CD8-positive, alpha-beta memory T cell (primary cell): ENCODE results near the gene OR10A6. TPM values are rescaled to one million over a fixed set of nuclear protein-coding genes. Genes with fewer than 3 reads are reported as not detected.

Source experiments
- CTCF ChIA-PET: fragments of 350-600 bp; sonication (Branson Sonifier 250); formaldehyde crosslinking; loops from one replicate; lab custom pipeline; 2021; ENCODE audit warnings: antibody characterized with exemption; lab: Charles Lee
- POLR2A ChIA-PET: fragments of 350-600 bp; sonication (Branson Sonifier 250); formaldehyde crosslinking; loops from one replicate; lab custom pipeline; 2021; ENCODE audit warnings: antibody characterized with exemption; lab: Charles Lee
- DNase-seq, 5 donors: peaks; one replicate each; pipeline versions ENCODE4 v3.0.0 to v3.0.0-alpha.2; 2020 to 2022; ENCODE audit warnings: mixed read lengths in 1 of 5
- H3K27ac ChIP-seq: one replicate; pipeline ENCODE4 v1.7.0; 2013; ENCODE audit warnings: low read depth, mild to moderate bottlenecking, low read length, moderate library complexity
- H3K27me3 ChIP-seq: 2 replicates; pipeline ENCODE4 v1.7.0; 2013; ENCODE audit warnings: low read length, mild to moderate bottlenecking; ENCODE audit not compliant: insufficient read depth, poor library complexity, severe bottlenecking
- H3K36me3 ChIP-seq: 2 replicates; pipeline ENCODE4 v1.7.0; 2013; ENCODE audit warnings: mild to moderate bottlenecking, low read length, moderate library complexity; ENCODE audit not compliant: insufficient read depth
- H3K4me1 ChIP-seq: 2 replicates; pipeline ENCODE4 v1.7.0; 2013; ENCODE audit warnings: mild to moderate bottlenecking, low read length, moderate library complexity; ENCODE audit not compliant: insufficient read depth
- H3K4me3 ChIP-seq: 2 replicates; pipeline ENCODE4 v1.7.0; 2013; ENCODE audit warnings: mild to moderate bottlenecking, low read length
- H3K9me3 ChIP-seq: 2 replicates; pipeline ENCODE4 v1.7.0; 2013; ENCODE audit warnings: mild to moderate bottlenecking, low read length
- H3K27ac Mint-ChIP-seq, 8 donors: one replicate each; pipeline ENCODE4 v1.8.0; 2020 to 2021; ENCODE audit warnings: mixed read lengths in 8 of 8, mild to moderate bottlenecking in 6 of 8, inconsistent platforms in 3 of 8, moderate library complexity in 3 of 8
- H3K27me3 Mint-ChIP-seq, 2 donors: one replicate each; pipeline ENCODE4 v1.8.0; 2020 to 2021; ENCODE audit warnings: mixed read lengths in 2 of 2, mild to moderate bottlenecking in 1 of 2, moderate library complexity in 1 of 2
- H3K36me3 Mint-ChIP-seq, 3 donors: one replicate each; pipeline ENCODE4 v1.8.0; 2020 to 2021; ENCODE audit warnings: mixed read lengths in 3 of 3, inconsistent platforms in 1 of 3, mild to moderate bottlenecking in 1 of 3
- H3K4me1 Mint-ChIP-seq, 3 donors: one replicate each; pipeline ENCODE4 v1.8.0; 2020 to 2021; ENCODE audit warnings: mixed read lengths in 3 of 3, inconsistent platforms in 1 of 3, mild to moderate bottlenecking in 1 of 3
- H3K4me3 Mint-ChIP-seq, 7 donors: one replicate each; pipeline ENCODE4 v1.8.0; 2020 to 2021; ENCODE audit warnings: mixed read lengths in 7 of 7, mild to moderate bottlenecking in 6 of 7, moderate library complexity in 4 of 7, inconsistent platforms in 2 of 7
- H3K9me3 Mint-ChIP-seq, 5 donors: one replicate each; pipeline ENCODE4 v1.8.0; 2020 to 2022; ENCODE audit warnings: mixed read lengths in 5 of 5, mild to moderate bottlenecking in 3 of 5, moderate library complexity in 2 of 5, inconsistent platforms in 1 of 5
- polyA plus RNA-seq: library from polyadenylated mRNA; unstranded; fragments of 300-500 nt; fragmentation: Illumina TruSeq; gene quantifications from one replicate; pipeline ENCODE4 v1.2.3, GENCODE V29; 2021
- total RNA-seq, 2 experiments: library from RNA; stranded (reverse); gene quantifications; one replicate each; pipeline ENCODE4 v1.2.3, GENCODE V29; 2021

Gene OR10A6
- total and polyA plus RNA-seq, 3 experiments from 2014 or later = not detected

GRCh38 chr11:7907121-7907520 is 23.9 kb downstream of the OR10A6 start:
- DNase-seq = no peak
- H3K9me3 Mint-ChIP-seq = no peaks in the 10 kb centered on the region
- Histone ChIP-seq H3K4me3 (no peak overlapping the region), H3K4me1 (no peaks in the 10 kb centered on the region), H3K9me3 (no peaks in the 10 kb centered on the region), H3K27me3 (no peaks in the 10 kb centered on the region), H3K27ac (no peak overlapping the region), H3K36me3 (no peaks in the 10 kb centered on the region)
- H3K4me1 Mint-ChIP-seq = no peaks in the 10 kb centered on the region
- POLR2A ChIA-PET = no interaction called here
- H3K4me3 Mint-ChIP-seq = no peak overlapping the region
- CTCF ChIA-PET = no interaction called here
- H3K36me3 Mint-ChIP-seq = no peaks in the 10 kb centered on the region
- H3K27ac Mint-ChIP-seq = no peak overlapping the region
- peaks cover 8 to 32% of the 10 kb centered on the region in 2 donors for H3K27me3 Mint-ChIP-seq

- H3K27ac ChIP-seq = no peak overlapping the region
- no peaks in the 10 kb centered on the region for H3K9me3 Mint-ChIP-seq
- no peaks in the 10 kb centered on the region for H3K36me3 Mint-ChIP-seq
- no peak overlapping the region for H3K27ac Mint-ChIP-seq
- no peaks in the 10 kb centered on the region for H3K36me3 ChIP-seq
- peaks cover 8 to 34% of the 10 kb centered on the region in 2 donors for H3K27me3 Mint-ChIP-seq
- POLR2A ChIA-PET = no interaction called here
- no peaks in the 10 kb centered on the region for H3K4me1 ChIP-seq
- DNase-seq = no peak
- no peaks in the 10 kb centered on the region for H3K4me1 Mint-ChIP-seq
- no peak overlapping the region for H3K4me3 ChIP-seq
- CTCF ChIA-PET = no interaction called here
- no peaks in the 10 kb centered on the region for H3K27me3 ChIP-seq
- H3K9me3 ChIP-seq = no peaks in the 10 kb centered on the region
- no peak overlapping the region for H3K4me3 Mint-ChIP-seq
Measured at GRCh38 chr11:7906481-7906880, 24.6 kb downstream of the OR10A6 start.

- Histone ChIP-seq H3K27ac (no peak overlapping the region), H3K4me3 (no peak overlapping the region), H3K36me3 (no peaks in the 10 kb centered on the region), H3K27me3 (no peaks in the 10 kb centered on the region), H3K9me3 (no peaks in the 10 kb centered on the region), H3K4me1 (no peaks in the 10 kb centered on the region)
- no peak for DNase-seq
- H3K4me3 Mint-ChIP-seq = no peak overlapping the region
- no peaks in the 10 kb centered on the region for H3K36me3 Mint-ChIP-seq
- no peaks in the 10 kb centered on the region for H3K9me3 Mint-ChIP-seq
- CTCF ChIA-PET = no interaction called here
- peaks cover 8 to 36% of the 10 kb centered on the region in 2 donors for H3K27me3 Mint-ChIP-seq
- no peaks in the 10 kb centered on the region for H3K4me1 Mint-ChIP-seq
- no peak overlapping the region for H3K27ac Mint-ChIP-seq
- POLR2A ChIA-PET = no interaction called here
Measured at GRCh38 chr11:7905961-7906429, 25.1 kb downstream of the OR10A6 start.

GRCh38 chr11:7905549-7905948 is 25.5 kb downstream of the OR10A6 start:
- Histone ChIP-seq H3K27me3 (no peaks in the 10 kb centered on the region), H3K9me3 (no peaks in the 10 kb centered on the region), H3K36me3 (no peaks in the 10 kb centered on the region), H3K27ac (no peak overlapping the region), H3K4me3 (no peak overlapping the region), H3K4me1 (no peaks in the 10 kb centered on the region)
- no peak overlapping the region for H3K4me3 Mint-ChIP-seq
- H3K27ac Mint-ChIP-seq = no peak overlapping the region
- H3K36me3 Mint-ChIP-seq = no peaks in the 10 kb centered on the region
- H3K4me1 Mint-ChIP-seq = no peaks in the 10 kb centered on the region
- H3K27me3 Mint-ChIP-seq = peaks cover 7 to 36% of the 10 kb centered on the region in 2 donors
- no peaks in the 10 kb centered on the region for H3K9me3 Mint-ChIP-seq
- DNase-seq = no peak
- POLR2A ChIA-PET = no interaction called here
- CTCF ChIA-PET = no interaction called here

- ChIA-PET POLR2A (no interaction called here), CTCF (no interaction called here)
- Mint-ChIP-seq H3K9me3 (peaks cover 0 to 2% (median 0%) of the 10 kb centered on the region in 5 donors), H3K4me3 (no peak overlapping the region), H3K4me1 (no peaks in the 10 kb centered on the region), H3K27me3 (peaks cover 5 to 31% of the 10 kb centered on the region in 2 donors), H3K27ac (no peak overlapping the region), H3K36me3 (no peaks in the 10 kb centered on the region)
- no peaks in the 10 kb centered on the region for H3K27me3 ChIP-seq
- no peaks in the 10 kb centered on the region for H3K4me1 ChIP-seq
- DNase-seq = no peak
- no peaks in the 10 kb centered on the region for H3K36me3 ChIP-seq
- H3K9me3 ChIP-seq = no peaks in the 10 kb centered on the region
- no peak overlapping the region for H3K4me3 ChIP-seq
- no peak overlapping the region for H3K27ac ChIP-seq
Measured at GRCh38 chr11:7904917-7905316, 26.2 kb downstream of the OR10A6 start.

- Mint-ChIP-seq H3K9me3 (peaks cover 0 to 2% (median 0%) of the 10 kb centered on the region in 5 donors), H3K27me3 (peaks cover 5 to 27% of the 10 kb centered on the region in 2 donors), H3K27ac (no peak overlapping the region), H3K36me3 (no peaks in the 10 kb centered on the region), H3K4me3 (no peak overlapping the region), H3K4me1 (no peaks in the 10 kb centered on the region)
- ChIA-PET CTCF (no interaction called here), POLR2A (no interaction called here)
- Histone ChIP-seq H3K4me1 (no peaks in the 10 kb centered on the region), H3K27ac (no peak overlapping the region), H3K4me3 (no peak overlapping the region), H3K27me3 (no peaks in the 10 kb centered on the region), H3K36me3 (no peaks in the 10 kb centered on the region), H3K9me3 (no peaks in the 10 kb centered on the region)
- no peak for DNase-seq
Measured at GRCh38 chr11:7903940-7904339, 27.1 kb downstream of the OR10A6 start.

GRCh38 chr11:7901319-7901854 is 29.7 kb downstream of the OR10A6 start:
- CTCF ChIA-PET = no interaction called here
- Mint-ChIP-seq H3K27ac (no peak overlapping the region), H3K9me3 (peaks cover 0 to 4% (median 0%) of the 10 kb centered on the region in 5 donors), H3K36me3 (no peaks in the 10 kb centered on the region), H3K4me3 (no peak overlapping the region), H3K27me3 (peaks cover under 1 to 27% of the 10 kb centered on the region in 2 donors), H3K4me1 (no peaks in the 10 kb centered on the region)
- POLR2A ChIA-PET = interaction anchor here (0.6 kb wide), 1 partner anchor 74 kb away, joined by 4 read pairs; no protein-coding TSS in a partner anchor
- Histone ChIP-seq H3K4me1 (no peaks in the 10 kb centered on the region), H3K9me3 (no peaks in the 10 kb centered on the region), H3K27ac (no peak overlapping the region), H3K27me3 (no peaks in the 10 kb centered on the region), H3K36me3 (no peaks in the 10 kb centered on the region), H3K4me3 (no peak overlapping the region)
- DNase-seq = no peak

- H3K9me3 ChIP-seq = no peaks in the 10 kb centered on the region
- Mint-ChIP-seq H3K4me3 (no peak overlapping the region), H3K27ac (no peak overlapping the region), H3K4me1 (no peaks in the 10 kb centered on the region), H3K36me3 (no peaks in the 10 kb centered on the region), H3K27me3 (peaks cover 0 to 27% of the 10 kb centered on the region in 2 donors), H3K9me3 (peaks cover 0 to 4% (median 0%) of the 10 kb centered on the region in 5 donors)
- no peak overlapping the region for H3K27ac ChIP-seq
- H3K36me3 ChIP-seq = no peaks in the 10 kb centered on the region
- ChIA-PET POLR2A (no interaction called here), CTCF (no interaction called here)
- H3K4me3 ChIP-seq = no peak overlapping the region
- no peaks in the 10 kb centered on the region for H3K4me1 ChIP-seq
- no peaks in the 10 kb centered on the region for H3K27me3 ChIP-seq
- DNase-seq = no peak
Measured at GRCh38 chr11:7900686-7901085, 30.4 kb downstream of the OR10A6 start.
